ENCODE data around the gene EPHA7.

Gene EPHA7

GRCh38 chr6:93393554-93394074, 25.7 kb downstream of the EPHA7 start:
- DNase-seq (ENCODE audit: low read depth in 3 of 3): no peak

GRCh38 chr6:93392797-93393196, 26.6 kb downstream of the EPHA7 start:
- no peak for DNase-seq (ENCODE audit: low read depth in 3 of 3)

GRCh38 chr6:93391965-93392364, 27.4 kb downstream of the EPHA7 start:
- DNase-seq (ENCODE audit: low read depth in 3 of 3): no peak

DNA sequence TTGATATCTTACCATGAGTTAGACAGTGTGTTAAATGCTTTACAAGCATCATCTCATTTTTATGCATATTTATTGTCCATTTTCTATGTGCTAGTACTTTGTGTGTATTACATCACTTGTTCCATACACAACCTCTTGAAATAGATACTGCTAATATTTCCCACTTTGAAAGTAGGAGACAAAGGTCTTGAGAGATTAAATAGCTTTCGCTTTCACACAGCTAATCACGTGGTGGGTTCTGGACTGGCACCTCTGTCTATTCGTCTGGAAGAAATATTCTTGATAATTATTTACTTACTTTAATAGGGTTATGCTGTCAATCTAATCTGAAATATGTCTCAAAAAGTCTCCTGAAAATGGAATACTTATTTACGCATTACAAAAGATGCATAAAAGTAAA, 30.2 kb downstream of the EPHA7 start:
- DNase-seq (ENCODE audit: low read depth in 3 of 3): no peak

- DNase-seq (ENCODE audit: low read depth in 3 of 3): no peak
Observed at GRCh38 chr6:93388070-93388469, 31.3 kb downstream of the EPHA7 start.

DNA sequence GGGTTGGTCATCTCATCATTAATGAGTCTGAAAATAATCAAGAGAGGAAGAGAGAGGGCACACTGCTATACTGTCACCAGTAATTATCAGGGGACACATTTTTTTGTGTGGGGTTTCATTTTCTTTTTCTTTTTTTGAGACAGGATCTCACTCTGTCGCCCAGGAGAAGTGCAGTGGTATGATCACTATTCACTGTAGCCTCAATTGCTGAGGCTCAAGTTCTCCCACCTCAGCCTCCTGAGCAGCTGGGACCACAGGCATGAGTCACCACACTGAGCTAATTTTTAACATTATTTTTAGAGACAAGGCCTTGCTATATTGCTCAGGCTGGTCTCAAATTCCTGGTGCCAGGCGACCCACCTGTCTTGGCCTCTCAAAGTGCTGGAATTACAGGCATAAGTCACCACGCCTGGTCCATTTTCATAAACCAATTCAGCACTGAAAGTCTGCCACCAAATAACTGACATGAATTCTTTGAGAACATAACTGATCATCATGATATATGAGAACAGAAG, 43.3 kb downstream of the EPHA7 start:
- DNase-seq (ENCODE audit: low read depth in 3 of 3): no peak

- DNase-seq (ENCODE audit: low read depth in 3 of 3): no peak
Observed at GRCh38 chr6:93373445-93373844, 45.9 kb downstream of the EPHA7 start.

DNA sequence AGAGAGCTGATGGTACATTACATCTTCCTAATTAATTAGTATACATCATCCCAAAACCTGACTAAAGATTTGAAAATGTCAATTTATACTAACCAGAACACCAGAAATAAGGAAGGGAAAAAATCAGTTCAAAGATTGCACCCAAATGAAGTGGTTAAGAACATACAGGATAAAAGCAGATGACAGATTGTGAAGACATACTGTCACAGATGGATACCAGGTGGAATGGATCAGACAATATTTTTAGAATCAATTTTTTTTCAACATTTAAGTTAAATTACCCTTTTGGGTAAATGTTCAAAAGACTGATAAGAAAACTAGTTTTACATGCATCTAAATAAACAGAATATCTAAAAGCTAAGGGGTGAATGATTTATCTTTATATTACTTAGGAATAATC, 47.6 kb downstream of the EPHA7 start:
- no peak for DNase-seq (ENCODE audit: low read depth in 3 of 3)

DNA sequence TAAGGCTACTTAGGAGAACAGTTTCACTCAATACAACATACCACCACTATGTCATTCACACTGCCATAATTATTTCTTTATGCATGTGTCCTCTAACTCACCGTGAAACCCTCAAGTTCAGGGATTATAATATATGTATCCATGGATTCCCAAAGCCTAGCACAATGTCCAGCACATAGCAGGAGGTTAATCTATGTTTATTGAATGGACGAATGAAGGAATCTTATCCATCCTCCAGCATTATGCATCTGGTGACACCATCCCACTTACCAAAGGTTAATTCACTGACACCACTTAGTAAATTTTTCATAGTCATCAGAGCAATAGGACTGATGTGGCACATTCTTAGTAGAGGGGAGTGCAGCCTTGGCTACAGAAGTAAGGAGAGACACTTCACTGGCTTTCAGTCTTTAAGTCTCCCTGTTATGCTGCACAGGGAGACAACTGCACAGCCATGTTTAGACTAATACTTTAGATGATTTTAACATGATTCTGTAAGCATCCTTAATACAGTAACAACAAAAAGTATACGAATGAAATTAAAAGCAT, 49.7 kb downstream of the EPHA7 start:
- no peak for DNase-seq (ENCODE audit: low read depth in 3 of 3)

GRCh38 chr6:93366506-93366905, 52.9 kb downstream of the EPHA7 start:
- no peak for DNase-seq (ENCODE audit: low read depth in 3 of 3)

DNA sequence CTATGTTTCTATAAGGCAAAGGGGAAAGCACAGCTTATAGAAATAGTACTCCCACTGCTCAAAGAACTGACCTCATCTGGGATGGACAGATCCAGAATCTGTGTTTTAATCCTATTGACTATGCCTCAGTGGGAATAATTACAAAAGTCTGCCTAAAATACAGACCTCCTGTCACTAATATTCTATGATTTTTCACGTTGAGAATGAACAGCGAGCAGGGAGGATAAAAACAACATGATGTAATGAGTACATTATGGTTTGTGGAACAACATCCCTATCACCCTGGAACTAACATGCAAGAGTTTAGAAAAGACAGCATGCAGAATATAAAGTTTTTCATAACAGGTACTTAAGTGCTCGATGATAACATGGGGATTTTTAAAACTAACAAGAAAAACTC, 53.9 kb downstream of the EPHA7 start:
- no peak for DNase-seq (ENCODE audit: low read depth in 3 of 3)

GRCh38 chr6:93358435-93358834, 60.9 kb downstream of the EPHA7 start:
- DNase-seq (ENCODE audit: low read depth in 3 of 3): no peak

- DNase-seq (ENCODE audit: low read depth in 3 of 3): no peak
Observed at GRCh38 chr6:93352604-93353003, 66.8 kb downstream of the EPHA7 start.

DNA sequence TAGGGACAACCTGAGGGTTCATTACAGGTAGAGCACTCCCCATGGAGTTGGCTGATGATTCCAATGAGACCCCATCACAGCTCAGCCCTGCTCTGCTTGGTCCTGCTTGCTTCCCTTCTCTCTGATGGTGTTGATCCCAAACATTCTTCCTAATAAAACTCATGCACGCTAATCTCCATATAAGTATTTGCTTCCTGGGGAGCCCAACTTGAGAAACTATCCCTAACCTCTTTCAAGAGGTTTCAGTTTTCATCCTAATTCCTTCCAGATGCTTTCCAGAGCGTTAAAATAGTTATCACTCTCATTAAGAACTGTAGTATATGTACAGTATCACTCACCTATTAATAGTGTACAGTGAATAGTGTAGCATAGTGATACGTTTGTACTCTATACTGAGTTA, 68.1 kb downstream of the EPHA7 start:
- DNase-seq (ENCODE audit: low read depth in 3 of 3): no peak

- DNase-seq (ENCODE audit: low read depth in 3 of 3): no peak
Observed at GRCh38 chr6:93350774-93351173, 68.6 kb downstream of the EPHA7 start.

- no peak for DNase-seq (ENCODE audit: low read depth in 3 of 3)
Observed at GRCh38 chr6:93344333-93344835, 75.0 kb downstream of the EPHA7 start.

GRCh38 chr6:93343476-93343875, 75.9 kb downstream of the EPHA7 start:
- no peak for DNase-seq (ENCODE audit: low read depth in 3 of 3)

GRCh38 chr6:93341900-93342613, 77.3 kb downstream of the EPHA7 start:
- DNase-seq (ENCODE audit: low read depth in 3 of 3): no peak

GRCh38 chr6:93337772-93338394, 81.5 kb downstream of the EPHA7 start:
- DNase-seq (ENCODE audit: low read depth in 3 of 3): no peak

DNA sequence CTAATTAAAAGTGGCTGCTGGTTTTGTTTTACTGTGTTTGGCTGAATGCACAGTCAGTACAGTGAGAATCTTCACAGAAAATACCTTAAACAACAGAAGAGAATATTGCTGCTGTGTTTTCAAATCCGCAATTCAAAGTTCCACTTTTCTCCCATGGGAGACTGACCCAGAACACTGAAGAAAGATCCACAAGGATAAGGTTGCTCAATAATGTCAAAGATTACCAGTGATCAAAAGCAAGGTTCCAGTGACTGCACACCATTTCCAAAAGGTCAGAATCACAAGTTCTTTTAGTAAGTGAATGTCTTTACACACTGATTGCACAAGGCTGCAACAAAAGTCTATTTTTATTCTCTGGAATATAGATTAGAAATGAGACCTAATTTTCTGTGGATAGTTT, 82.3 kb downstream of the EPHA7 start:
- no peak for DNase-seq (ENCODE audit: low read depth in 3 of 3)

GRCh38 chr6:93329301-93330000, 89.9 kb downstream of the EPHA7 start:
- no peak for DNase-seq (ENCODE audit: low read depth in 3 of 3)

- no peak for DNase-seq (ENCODE audit: low read depth in 3 of 3)
Observed at GRCh38 chr6:93327857-93328256, 91.5 kb downstream of the EPHA7 start.

All from stimulated activated CD4-positive, alpha-beta T cell treated with anti-CD3 and anti-CD28 coated beads, TNF-alpha, amount 100 ng/mL, for 48 hours (primary cell).